ENCODE data around the gene FOXO6. TPM values are rescaled to one million over a fixed set of nuclear protein-coding genes. Genes with fewer than 3 reads are reported as not detected.

Gene FOXO6
- total RNA-seq, 1 experiment from 2014 or later = 9.0 TPM

GRCh38 chr1:41347276-41347675, 14.0 kb upstream of the FOXO6 start:
- H3K27ac ChIP-seq = 0 out of 2 replicates have a peak overlapping the region, but pooled peaks have one; percentile 27
- H3K4me1 ChIP-seq (replicated peaks; ENCODE audit: insufficient read depth) = peaks cover 59% of the 10 kb centered on the region
- POLR2A ChIA-PET (ENCODE audit: unreplicated experiment) = no interaction called here
- peaks cover 45% of the 10 kb centered on the region for H3F3A ChIP-seq (ENCODE audit: insufficient read depth, low read depth)
- CTCF ChIA-PET = interaction anchor here (0.7 to 0.9 kb wide), 3 partner anchors 15 to 511 kb away, joined by 8 to 12 read pairs (median 12); no protein-coding TSS in a partner anchor
- H3K4me2 ChIP-seq = peak overlapping the region; percentile 50; the same call in 1 of the 2 replicates
- no peaks in the 10 kb centered on the region for H3K9me2 ChIP-seq (ENCODE audit: insufficient read depth)
- no peaks in the 10 kb centered on the region for H3K27me3 ChIP-seq (ENCODE audit: insufficient read depth, low read depth)
- no peak overlapping the region for H3K4me3 ChIP-seq
- H2AFZ ChIP-seq = no peak overlapping the region
- BruUV-seq (replicated peaks) = no TSS peak
- no peaks in the 10 kb centered on the region for H4K20me1 ChIP-seq (ENCODE audit: insufficient read depth)
- H3K79me2 ChIP-seq (ENCODE audit: low read depth) = no peaks in the 10 kb centered on the region
- no peak for TF ChIP-seq EZH2 (IDR thresholded peaks at IDR 0.05; ENCODE audit: low read depth)
- TF ChIP-seq CTCF (conservative IDR thresholded peaks at IDR 0.05) = no peak
- intact Hi-C loops (cut with micrococcal nuclease; ENCODE audit: unreplicated experiment) = loop anchor here (2.0 kb wide), 1 partner anchor 22 kb away; no protein-coding TSS in a partner anchor
- DNase-seq = peak; percentile 80 to 94
- no peaks in the 10 kb centered on the region for H3K36me3 ChIP-seq (ENCODE audit: low read depth)
- no peaks in the 10 kb centered on the region for H3K9me3 ChIP-seq (ENCODE audit: insufficient read depth, low read depth)

- no peak overlapping the region for H3K4me2 ChIP-seq
- no peaks in the 10 kb centered on the region for H3K36me3 ChIP-seq (ENCODE audit: low read depth)
- H4K20me1 ChIP-seq (ENCODE audit: insufficient read depth) = no peaks in the 10 kb centered on the region
- no peaks in the 10 kb centered on the region for H3K9me3 ChIP-seq (ENCODE audit: insufficient read depth, low read depth)
- no peak overlapping the region for H3K27ac ChIP-seq
- H3F3A ChIP-seq (ENCODE audit: insufficient read depth, low read depth) = peaks cover 43% of the 10 kb centered on the region
- POLR2A ChIA-PET (ENCODE audit: unreplicated experiment) = no interaction called here
- BruUV-seq (replicated peaks) = no TSS peak
- H3K4me3 ChIP-seq = no peak overlapping the region
- no peak overlapping the region for H2AFZ ChIP-seq
- TF ChIP-seq EZH2 (IDR thresholded peaks at IDR 0.05; ENCODE audit: low read depth) = no peak
- no peak for TF ChIP-seq CTCF (conservative IDR thresholded peaks at IDR 0.05)
- intact Hi-C loops (cut with micrococcal nuclease; ENCODE audit: unreplicated experiment) = no loop called here
- no peak for DNase-seq
- CTCF ChIA-PET = no interaction called here
- peaks cover 59% of the 10 kb centered on the region for H3K4me1 ChIP-seq (replicated peaks; ENCODE audit: insufficient read depth)
- H3K79me2 ChIP-seq (ENCODE audit: low read depth) = no peaks in the 10 kb centered on the region
- no peaks in the 10 kb centered on the region for H3K9me2 ChIP-seq (ENCODE audit: insufficient read depth)
- H3K27me3 ChIP-seq (ENCODE audit: insufficient read depth, low read depth) = no peaks in the 10 kb centered on the region
Observed at GRCh38 chr1:41348394-41348793, 12.8 kb upstream of the FOXO6 start.

- Histone ChIP-seq H3F3A (ENCODE audit: insufficient read depth, low read depth) (peaks cover 49% of the 10 kb centered on the region), H3K9me2 (ENCODE audit: insufficient read depth) (no peaks in the 10 kb centered on the region), H3K4me3 (no peak overlapping the region), H3K4me1 (replicated peaks; ENCODE audit: insufficient read depth) (peaks cover 66% of the 10 kb centered on the region), H3K36me3 (ENCODE audit: low read depth) (no peaks in the 10 kb centered on the region), H4K20me1 (ENCODE audit: insufficient read depth) (no peaks in the 10 kb centered on the region), H2AFZ (no peak overlapping the region), H3K9me3 (ENCODE audit: insufficient read depth, low read depth) (no peaks in the 10 kb centered on the region), H3K27me3 (ENCODE audit: insufficient read depth, low read depth) (no peaks in the 10 kb centered on the region), H3K27ac (no peak overlapping the region), H3K4me2 (no peak overlapping the region), H3K79me2 (ENCODE audit: low read depth) (no peaks in the 10 kb centered on the region)
- ChIA-PET CTCF (no interaction called here), POLR2A (ENCODE audit: unreplicated experiment) (no interaction called here)
- intact Hi-C loops (cut with micrococcal nuclease; ENCODE audit: unreplicated experiment) = loop anchor here (10.0 kb wide), 1 partner anchor 165 kb away; no protein-coding TSS in a partner anchor
- no TSS peak for BruUV-seq (replicated peaks)
- no peak for DNase-seq
- TF ChIP-seq EZH2 (IDR thresholded peaks at IDR 0.05; ENCODE audit: low read depth) = no peak
- TF ChIP-seq CTCF (conservative IDR thresholded peaks at IDR 0.05) = no peak
Observed at GRCh38 chr1:41349361-41350054, 11.7 kb upstream of the FOXO6 start.

All from PC-9 (cell line).